Measurements from ENCODE around the gene BRD4.

The BRD4 gene

GRCh38 chr19:15331419-15332310, 674 bp downstream of the BRD4 start (continued):
- TF ChIP-seq, protein P1, sequence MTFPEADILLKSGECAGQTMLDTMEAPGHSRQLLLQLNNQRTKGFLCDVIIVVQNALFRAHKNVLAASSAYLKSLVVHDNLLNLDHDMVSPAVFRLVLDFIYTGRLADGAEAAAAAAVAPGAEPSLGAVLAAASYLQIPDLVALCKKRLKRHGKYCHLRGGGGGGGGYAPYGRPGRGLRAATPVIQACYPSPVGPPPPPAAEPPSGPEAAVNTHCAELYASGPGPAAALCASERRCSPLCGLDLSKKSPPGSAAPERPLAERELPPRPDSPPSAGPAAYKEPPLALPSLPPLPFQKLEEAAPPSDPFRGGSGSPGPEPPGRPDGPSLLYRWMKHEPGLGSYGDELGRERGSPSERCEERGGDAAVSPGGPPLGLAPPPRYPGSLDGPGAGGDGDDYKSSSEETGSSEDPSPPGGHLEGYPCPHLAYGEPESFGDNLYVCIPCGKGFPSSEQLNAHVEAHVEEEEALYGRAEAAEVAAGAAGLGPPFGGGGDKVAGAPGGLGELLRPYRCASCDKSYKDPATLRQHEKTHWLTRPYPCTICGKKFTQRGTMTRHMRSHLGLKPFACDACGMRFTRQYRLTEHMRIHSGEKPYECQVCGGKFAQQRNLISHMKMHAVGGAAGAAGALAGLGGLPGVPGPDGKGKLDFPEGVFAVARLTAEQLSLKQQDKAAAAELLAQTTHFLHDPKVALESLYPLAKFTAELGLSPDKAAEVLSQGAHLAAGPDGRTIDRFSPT (tag by site-specific recombination; IDR thresholded peaks at IDR 0.05), result peak; percentile 61; the same call in 1 of the 2 replicates
- TF ChIP-seq ELK4 (IDR thresholded peaks at IDR 0.05; ENCODE audit: borderline replicate concordance, low read depth, low read length) (no peak), ZNF48 (tag by site-specific recombination; IDR thresholded peaks at IDR 0.05) (no peak), AEBP2 (tag by site-specific recombination; IDR thresholded peaks at IDR 0.05; ENCODE audit: borderline replicate concordance) (no peak), ZNF664 (tag by site-specific recombination; IDR thresholded peaks at IDR 0.05) (no peak), ZNF660 (tag by site-specific recombination; IDR thresholded peaks at IDR 0.05) (no peak), ZNF266 (tag by site-specific recombination; IDR thresholded peaks at IDR 0.05; ENCODE audit: low read depth) (no peak), FEZF1 (tag by site-specific recombination; IDR thresholded peaks at IDR 0.05) (no peak), ZSCAN16 (tag by site-specific recombination; IDR thresholded peaks at IDR 0.05) (no peak), MZF1 (tag by site-specific recombination; IDR thresholded peaks at IDR 0.05; ENCODE audit: borderline replicate concordance) (0 out of 2 replicates have a peak, but pooled peaks have one; percentile 12), ZNF837 (tag by site-specific recombination; IDR thresholded peaks at IDR 0.05) (no peak), TCF7L2 (IDR thresholded peaks at IDR 0.05; ENCODE audit: borderline replicate concordance, low read depth, low read length) (no peak), HOXD13 (CRISPR knock-in tag; IDR thresholded peaks at IDR 0.05; ENCODE audit: borderline replicate concordance) (no peak), HOXA7 (CRISPR knock-in tag; IDR thresholded peaks at IDR 0.05; ENCODE audit: borderline replicate concordance) (0 out of 2 replicates have a peak, but pooled peaks have one; percentile 33), IKZF3 (tag by site-specific recombination; IDR thresholded peaks at IDR 0.05) (no peak), ZBTB48 (tag by site-specific recombination; IDR thresholded peaks at IDR 0.05) (no peak), ZBTB26 (tag by site-specific recombination; optimal IDR thresholded peaks at IDR 0.05) (peak; percentile 84), KLF9 (tag by site-specific recombination; IDR thresholded peaks at IDR 0.05; ENCODE audit: low read depth) (peak; percentile 62; the same call in 1 of the 2 replicates)
- TF ChIP-seq, protein P2, sequence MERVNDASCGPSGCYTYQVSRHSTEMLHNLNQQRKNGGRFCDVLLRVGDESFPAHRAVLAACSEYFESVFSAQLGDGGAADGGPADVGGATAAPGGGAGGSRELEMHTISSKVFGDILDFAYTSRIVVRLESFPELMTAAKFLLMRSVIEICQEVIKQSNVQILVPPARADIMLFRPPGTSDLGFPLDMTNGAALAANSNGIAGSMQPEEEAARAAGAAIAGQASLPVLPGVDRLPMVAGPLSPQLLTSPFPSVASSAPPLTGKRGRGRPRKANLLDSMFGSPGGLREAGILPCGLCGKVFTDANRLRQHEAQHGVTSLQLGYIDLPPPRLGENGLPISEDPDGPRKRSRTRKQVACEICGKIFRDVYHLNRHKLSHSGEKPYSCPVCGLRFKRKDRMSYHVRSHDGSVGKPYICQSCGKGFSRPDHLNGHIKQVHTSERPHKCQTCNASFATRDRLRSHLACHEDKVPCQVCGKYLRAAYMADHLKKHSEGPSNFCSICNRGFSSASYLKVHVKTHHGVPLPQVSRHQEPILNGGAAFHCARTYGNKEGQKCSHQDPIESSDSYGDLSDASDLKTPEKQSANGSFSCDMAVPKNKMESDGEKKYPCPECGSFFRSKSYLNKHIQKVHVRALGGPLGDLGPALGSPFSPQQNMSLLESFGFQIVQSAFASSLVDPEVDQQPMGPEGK (tag by site-specific recombination; IDR thresholded peaks at IDR 0.05), result peak; percentile 53
- TF ChIP-seq, protein P3, sequence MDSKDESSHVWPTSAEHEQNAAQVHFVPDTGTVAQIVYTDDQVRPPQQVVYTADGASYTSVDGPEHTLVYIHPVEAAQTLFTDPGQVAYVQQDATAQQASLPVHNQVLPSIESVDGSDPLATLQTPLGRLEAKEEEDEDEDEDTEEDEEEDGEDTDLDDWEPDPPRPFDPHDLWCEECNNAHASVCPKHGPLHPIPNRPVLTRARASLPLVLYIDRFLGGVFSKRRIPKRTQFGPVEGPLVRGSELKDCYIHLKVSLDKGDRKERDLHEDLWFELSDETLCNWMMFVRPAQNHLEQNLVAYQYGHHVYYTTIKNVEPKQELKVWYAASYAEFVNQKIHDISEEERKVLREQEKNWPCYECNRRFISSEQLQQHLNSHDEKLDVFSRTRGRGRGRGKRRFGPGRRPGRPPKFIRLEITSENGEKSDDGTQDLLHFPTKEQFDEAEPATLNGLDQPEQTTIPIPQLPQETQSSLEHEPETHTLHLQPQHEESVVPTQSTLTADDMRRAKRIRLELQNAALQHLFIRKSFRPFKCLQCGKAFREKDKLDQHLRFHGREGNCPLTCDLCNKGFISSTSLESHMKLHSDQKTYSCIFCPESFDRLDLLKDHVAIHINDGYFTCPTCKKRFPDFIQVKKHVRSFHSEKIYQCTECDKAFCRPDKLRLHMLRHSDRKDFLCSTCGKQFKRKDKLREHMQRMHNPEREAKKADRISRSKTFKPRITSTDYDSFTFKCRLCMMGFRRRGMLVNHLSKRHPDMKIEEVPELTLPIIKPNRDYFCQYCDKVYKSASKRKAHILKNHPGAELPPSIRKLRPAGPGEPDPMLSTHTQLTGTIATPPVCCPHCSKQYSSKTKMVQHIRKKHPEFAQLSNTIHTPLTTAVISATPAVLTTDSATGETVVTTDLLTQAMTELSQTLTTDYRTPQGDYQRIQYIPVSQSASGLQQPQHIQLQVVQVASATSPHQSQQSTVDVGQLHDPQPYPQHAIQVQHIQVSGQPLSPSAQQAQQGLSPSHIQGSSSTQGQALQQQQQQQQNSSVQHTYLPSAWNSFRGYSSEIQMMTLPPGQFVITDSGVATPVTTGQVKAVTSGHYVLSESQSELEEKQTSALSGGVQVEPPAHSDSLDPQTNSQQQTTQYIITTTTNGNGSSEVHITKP (tag by site-specific recombination; IDR thresholded peaks at IDR 0.05), result peak; percentile 62; the same call in 1 of the 2 replicates
- TF ChIP-seq, protein P4, sequence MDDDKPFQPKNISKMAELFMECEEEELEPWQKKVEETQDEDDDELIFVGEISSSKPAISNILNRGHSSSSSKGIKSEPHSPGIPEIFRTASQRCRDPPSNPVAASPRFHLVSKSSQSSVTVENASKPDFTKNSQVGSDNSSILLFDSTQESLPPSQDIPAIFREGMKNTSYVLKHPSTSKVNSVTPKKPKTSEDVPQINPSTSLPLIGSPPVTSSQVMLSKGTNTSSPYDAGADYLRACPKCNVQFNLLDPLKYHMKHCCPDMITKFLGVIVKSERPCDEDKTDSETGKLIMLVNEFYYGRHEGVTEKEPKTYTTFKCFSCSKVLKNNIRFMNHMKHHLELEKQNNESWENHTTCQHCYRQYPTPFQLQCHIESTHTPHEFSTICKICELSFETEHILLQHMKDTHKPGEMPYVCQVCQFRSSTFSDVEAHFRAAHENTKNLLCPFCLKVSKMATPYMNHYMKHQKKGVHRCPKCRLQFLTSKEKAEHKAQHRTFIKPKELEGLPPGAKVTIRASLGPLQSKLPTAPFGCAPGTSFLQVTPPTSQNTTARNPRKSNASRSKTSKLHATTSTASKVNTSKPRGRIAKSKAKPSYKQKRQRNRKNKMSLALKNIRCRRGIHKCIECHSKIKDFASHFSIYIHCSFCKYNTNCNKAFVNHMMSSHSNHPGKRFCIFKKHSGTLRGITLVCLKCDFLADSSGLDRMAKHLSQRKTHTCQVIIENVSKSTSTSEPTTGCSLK (tag by site-specific recombination; IDR thresholded peaks at IDR 0.05), result no peak
- TF ChIP-seq, protein P5, sequence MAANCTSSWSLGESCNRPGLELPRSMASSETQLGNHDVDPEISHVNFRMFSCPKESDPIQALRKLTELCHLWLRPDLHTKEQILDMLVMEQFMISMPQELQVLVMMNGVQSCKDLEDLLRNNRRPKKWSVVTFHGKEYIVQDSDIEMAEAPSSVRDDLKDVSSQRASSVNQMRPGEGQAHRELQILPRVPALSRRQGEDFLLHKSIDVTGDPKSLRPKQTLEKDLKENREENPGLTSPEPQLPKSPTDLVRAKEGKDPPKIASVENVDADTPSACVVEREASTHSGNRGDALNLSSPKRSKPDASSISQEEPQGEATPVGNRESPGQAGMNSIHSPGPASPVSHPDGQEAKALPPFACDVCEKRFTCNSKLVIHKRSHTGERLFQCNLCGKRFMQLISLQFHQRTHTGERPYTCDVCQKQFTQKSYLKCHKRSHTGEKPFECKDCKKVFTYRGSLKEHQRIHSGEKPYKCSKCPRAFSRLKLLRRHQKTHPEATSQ (tag by site-specific recombination; IDR thresholded peaks at IDR 0.05), result no peak

Measured in HEK293 (cell line).